GM18511 (cell line): ENCODE measurements around the gene PHF1.
A peak's percentile ranks its signal among the peaks of the same experiment; 100 is the strongest.

Experiments
- ATAC-seq: cut with Tn5 transposase; IDR thresholded peaks from one replicate; pipeline ENCODE4 v1.9.1; 2021; ENCODE audit warnings: mild to moderate bottlenecking, moderate library complexity; ENCODE audit not compliant: unreplicated experiment

PHF1 gene

GRCh38 chr6:33430991-33431879 is 20.4 kb downstream of the PHF1 start:
- peak; percentile 64 for ATAC-seq

GRCh38 chr6:33431880-33432541 is 21.2 kb downstream of the PHF1 start:
- ATAC-seq: no peak

- ATAC-seq: no peak
Observed at GRCh38 chr6:33432546-33432945, 21.7 kb downstream of the PHF1 start.

GRCh38 chr6:33433001-33433543 is 22.3 kb downstream of the PHF1 start:
- ATAC-seq: no peak

- no peak for ATAC-seq
Observed at GRCh38 chr6:33433544-33434191, 22.9 kb downstream of the PHF1 start.

- ATAC-seq: no peak
Observed at GRCh38 chr6:33434961-33435360, 24.1 kb downstream of the PHF1 start.

- no peak for ATAC-seq
Observed at GRCh38 chr6:33437666-33438065, 26.9 kb downstream of the PHF1 start.

- no peak for ATAC-seq
Observed at GRCh38 chr6:33438978-33439594, 28.3 kb downstream of the PHF1 start.

- ATAC-seq: no peak
Observed at GRCh38 chr6:33439956-33440648, 29.3 kb downstream of the PHF1 start.

- no peak for ATAC-seq
Observed at GRCh38 chr6:33440649-33441309, 30.0 kb downstream of the PHF1 start.

- no peak for ATAC-seq
Observed at GRCh38 chr6:33441457-33441856, 30.6 kb downstream of the PHF1 start.

- no peak for ATAC-seq
Observed at GRCh38 chr6:33442283-33442682, 31.5 kb downstream of the PHF1 start.

- ATAC-seq: no peak
Observed at GRCh38 chr6:33443025-33443424, 32.2 kb downstream of the PHF1 start.

GRCh38 chr6:33443619-33444504 is 33.0 kb downstream of the PHF1 start:
- no peak for ATAC-seq

- no peak for ATAC-seq
Observed at GRCh38 chr6:33445119-33445603, 34.3 kb downstream of the PHF1 start.

- no peak for ATAC-seq
Observed at GRCh38 chr6:33446356-33446755, 35.5 kb downstream of the PHF1 start.

GRCh38 chr6:33450434-33450833 is 39.6 kb downstream of the PHF1 start:
- ATAC-seq: no peak

GRCh38 chr6:33451606-33452005 is 40.8 kb downstream of the PHF1 start:
- no peak for ATAC-seq

- ATAC-seq: no peak
Observed at GRCh38 chr6:33452496-33452895, 41.7 kb downstream of the PHF1 start.
